GM10266 (cell line): Measurements from ENCODE around the gene KDR.

Source experiments
- DNase-seq: peaks from one replicate; pipeline ENCODE4 v3.0.0; 2012; ENCODE audit errors: extremely low spot score
- CTCF ChIP-seq: IDR thresholded peaks from 2 replicates; pipeline ENCODE4 v1.5.1; 2012; ENCODE audit warnings: mild to moderate bottlenecking, low read depth; ENCODE audit not compliant: control insufficient read depth, insufficient read depth; ENCODE audit errors: missing control alignments

Gene KDR

GRCh38 chr4:55125087-55125721 lies at the start of gene KDR:
Gene KDR, minus strand, starts transcription at chr4:55125595. Its CDS starts 302 bp downstream, at chr4:55125293.
- no peak for TF ChIP-seq CTCF
- no peak for DNase-seq

- TF ChIP-seq CTCF, result no peak
- no peak for DNase-seq
Observed at GRCh38 chr4:55173580-55173979, 48.2 kb upstream of the KDR start.

- no peak for DNase-seq
Observed at GRCh38 chr4:55172694-55173287, 47.4 kb upstream of the KDR start.

GRCh38 chr4:55170462-55170861 lies 45.1 kb upstream of the KDR start:
- no peak for TF ChIP-seq CTCF
- no peak for DNase-seq

More at GRCh38 chr4:55172694-55173287, 47.4 kb upstream of the KDR start:
- no peak for TF ChIP-seq CTCF

- no peak for TF ChIP-seq CTCF
- DNase-seq, result no peak
Observed at GRCh38 chr4:55169352-55169961, 44.1 kb upstream of the KDR start.

- TF ChIP-seq CTCF, result no peak
- no peak for DNase-seq
Observed at GRCh38 chr4:55162396-55162795, 37.0 kb upstream of the KDR start.

- no peak for TF ChIP-seq CTCF
- DNase-seq, result no peak
Observed at GRCh38 chr4:55161739-55162138, 36.3 kb upstream of the KDR start.
